Measurements from ENCODE around the gene TEC.
"Not testable (repeated sequence)": the region's sequence is repeated elsewhere in the genome, so short reads cannot be mapped to it uniquely, and the experiment has no call there.

Gene TEC
- total RNA-seq, result 1.0 to 6.9 (median 4.7) reads per million in 3 experiments

- peak; percentile 32 for DNase-seq
Observed at GRCh38 chr4:48268956-48269860, at the start of gene TEC. TEC (minus strand) TSS chr4:48269838; CDS start chr4:48228614, 41,224 bp downstream.

- DNase-seq, result peak; percentile 25
Observed at GRCh38 chr4:48315728-48316630, 46.3 kb upstream of the TEC start.

GRCh38 chr4:48314746-48315145, 45.1 kb upstream of the TEC start:
- DNase-seq, result not testable (repeated sequence)

GRCh38 chr4:48311896-48312295, 42.3 kb upstream of the TEC start:
- no peak for DNase-seq

GRCh38 chr4:48308901-48309300, 39.3 kb upstream of the TEC start:
- DNase-seq, result no peak

- no peak for DNase-seq
Observed at GRCh38 chr4:48307528-48307927, 37.9 kb upstream of the TEC start.

- no peak for DNase-seq
Observed at GRCh38 chr4:48305508-48305907, 35.9 kb upstream of the TEC start.

- no peak for DNase-seq
Observed at GRCh38 chr4:48300004-48300403, 30.4 kb upstream of the TEC start.

- no peak for DNase-seq
Observed at GRCh38 chr4:48299560-48299959, 29.9 kb upstream of the TEC start.

GRCh38 chr4:48297256-48297846, 27.7 kb upstream of the TEC start:
- DNase-seq, result no peak

GRCh38 chr4:48296365-48296764, 26.7 kb upstream of the TEC start:
- no peak for DNase-seq

- DNase-seq, result no peak
Observed at GRCh38 chr4:48295116-48295515, 25.5 kb upstream of the TEC start.

- not testable (repeated sequence) for DNase-seq
Observed at GRCh38 chr4:48292218-48292790, 22.7 kb upstream of the TEC start.

- DNase-seq, result no peak
Observed at GRCh38 chr4:48290146-48290772, 20.6 kb upstream of the TEC start.

GRCh38 chr4:48286060-48286459, 16.4 kb upstream of the TEC start:
- not testable (repeated sequence) for DNase-seq

GRCh38 chr4:48285640-48286039, 16.0 kb upstream of the TEC start:
- not testable (repeated sequence) for DNase-seq

GRCh38 chr4:48275686-48276085, 6.0 kb upstream of the TEC start:
- DNase-seq, result no peak

GRCh38 chr4:48275247-48275646, 5.6 kb upstream of the TEC start:
- DNase-seq, result no peak

GRCh38 chr4:48271626-48272025, 2.0 kb upstream of the TEC start:
- no peak for DNase-seq

GRCh38 chr4:48270951-48271473, 1.4 kb upstream of the TEC start:
- no peak for DNase-seq

GRCh38 chr4:48270523-48270897, 872 bp upstream of the TEC start:
- no peak for DNase-seq

Measured in central memory CD4-positive, alpha-beta T cell (primary cell).